ENCODE results near the gene ADISSP.

GRCh38 chr20:3716195-3716834, 51.2 kb downstream of the ADISSP start:
- TF ChIP-seq CTCF (IDR thresholded peaks at IDR 0.05; ENCODE audit: low read depth, low read length, poor library complexity, severe bottlenecking) (peak; percentile 82), EZH2phosphoT487 (IDR thresholded peaks at IDR 0.05; ENCODE audit: borderline replicate concordance, low read length) (no peak)

Measured in DOHH2 (cell line).